ENCODE measurements around the gene CX3CR1.

GRCh38 chr3:39276746-39277145 lies 3.1 kb downstream of the CX3CR1 start:
- no peak for TF ChIP-seq SUZ12 (IDR thresholded peaks at IDR 0.05)
- TF ChIP-seq, protein P1, sequence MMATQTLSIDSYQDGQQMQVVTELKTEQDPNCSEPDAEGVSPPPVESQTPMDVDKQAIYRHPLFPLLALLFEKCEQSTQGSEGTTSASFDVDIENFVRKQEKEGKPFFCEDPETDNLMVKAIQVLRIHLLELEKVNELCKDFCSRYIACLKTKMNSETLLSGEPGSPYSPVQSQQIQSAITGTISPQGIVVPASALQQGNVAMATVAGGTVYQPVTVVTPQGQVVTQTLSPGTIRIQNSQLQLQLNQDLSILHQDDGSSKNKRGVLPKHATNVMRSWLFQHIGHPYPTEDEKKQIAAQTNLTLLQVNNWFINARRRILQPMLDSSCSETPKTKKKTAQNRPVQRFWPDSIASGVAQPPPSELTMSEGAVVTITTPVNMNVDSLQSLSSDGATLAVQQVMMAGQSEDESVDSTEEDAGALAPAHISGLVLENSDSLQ (IDR thresholded peaks at IDR 0.05), result no peak
- TF ChIP-seq SP1 (IDR thresholded peaks at IDR 0.05), result no peak
- TF ChIP-seq TARDBP (IDR thresholded peaks at IDR 0.05), result no peak
- no peak for TF ChIP-seq HDGF (IDR thresholded peaks at IDR 0.05; ENCODE audit: borderline replicate concordance)
- TF ChIP-seq ZNF384 (IDR thresholded peaks at IDR 0.05), result no peak
- no peak for TF ChIP-seq CTBP1 (IDR thresholded peaks at IDR 0.05; ENCODE audit: borderline replicate concordance)
- no peak for TF ChIP-seq ARNT (IDR thresholded peaks at IDR 0.05)
- no peak for TF ChIP-seq BHLHE40 (IDR thresholded peaks at IDR 0.05; ENCODE audit: borderline replicate concordance)
- TF ChIP-seq NFRKB (IDR thresholded peaks at IDR 0.05), result no peak
- no peak for TF ChIP-seq ELF4 (IDR thresholded peaks at IDR 0.05)
